ENCODE measurements around the gene TCF4.
A peak's percentile ranks its signal among the peaks of the same experiment; 100 is the strongest.

TCF4 gene

DNA sequence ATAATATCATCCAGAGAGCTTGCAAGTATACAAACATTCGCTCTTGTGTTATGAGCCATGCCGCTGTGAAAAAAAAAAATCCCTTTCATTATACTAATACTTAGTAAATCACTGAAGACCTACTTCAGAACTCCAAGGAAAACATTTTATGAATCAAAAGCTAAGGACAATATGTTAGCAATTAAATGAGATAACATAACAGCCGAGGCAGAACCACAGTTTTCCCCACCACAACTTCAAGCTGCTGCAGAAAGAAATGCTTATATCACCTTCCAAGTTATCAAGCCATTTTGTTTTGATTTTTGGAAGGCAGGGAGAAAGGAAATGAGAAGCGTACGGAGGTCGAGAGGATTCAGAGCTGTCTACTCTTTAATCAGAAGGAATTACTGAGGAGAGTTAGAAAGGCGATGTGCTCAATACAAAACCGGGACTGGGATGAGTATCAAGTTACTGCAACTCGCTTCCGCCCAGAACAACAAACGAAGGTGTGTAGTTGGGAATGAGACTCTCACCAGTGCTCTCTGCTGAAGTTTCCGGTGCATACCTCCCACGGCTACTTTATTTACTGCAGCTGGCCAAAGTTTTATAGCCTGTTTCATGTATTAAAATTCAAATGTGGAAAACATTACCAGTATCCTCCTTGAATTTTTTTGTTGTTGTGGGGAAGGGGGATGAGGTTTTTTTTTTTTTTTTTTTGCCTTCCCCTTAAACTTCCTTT lies 336.6 kb downstream of the TCF4 start:
- no peak for DNase-seq

GRCh38 chr18:55250768-55251173 lies 337.2 kb downstream of the TCF4 start:
- no peak for DNase-seq

- no peak for DNase-seq
Observed at GRCh38 chr18:55249550-55249949, 338.4 kb downstream of the TCF4 start.

- DNase-seq = no peak
Observed at GRCh38 chr18:55248495-55248894, 339.5 kb downstream of the TCF4 start.

- DNase-seq = no peak
Observed at GRCh38 chr18:55247032-55247431, 341.0 kb downstream of the TCF4 start.

DNA sequence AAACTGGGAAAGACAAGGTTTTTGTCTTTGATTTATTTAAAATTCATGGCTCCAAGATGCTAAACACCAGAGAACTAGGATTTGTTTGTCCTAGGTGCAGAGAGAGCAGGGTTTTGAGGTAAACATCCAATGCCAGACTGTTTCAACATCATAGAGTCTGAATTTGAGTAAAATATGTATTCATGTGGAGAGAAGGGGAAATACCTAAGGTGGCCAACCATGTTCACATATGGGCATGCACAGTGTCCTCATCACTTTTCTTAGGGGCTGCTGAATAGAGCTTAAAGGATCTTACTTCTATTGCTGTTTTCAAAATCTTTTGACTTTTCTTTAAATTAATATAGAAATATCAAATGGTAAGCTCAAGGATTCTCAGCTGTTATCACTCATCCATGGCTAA lies 341.7 kb downstream of the TCF4 start:
- no peak for DNase-seq

DNA sequence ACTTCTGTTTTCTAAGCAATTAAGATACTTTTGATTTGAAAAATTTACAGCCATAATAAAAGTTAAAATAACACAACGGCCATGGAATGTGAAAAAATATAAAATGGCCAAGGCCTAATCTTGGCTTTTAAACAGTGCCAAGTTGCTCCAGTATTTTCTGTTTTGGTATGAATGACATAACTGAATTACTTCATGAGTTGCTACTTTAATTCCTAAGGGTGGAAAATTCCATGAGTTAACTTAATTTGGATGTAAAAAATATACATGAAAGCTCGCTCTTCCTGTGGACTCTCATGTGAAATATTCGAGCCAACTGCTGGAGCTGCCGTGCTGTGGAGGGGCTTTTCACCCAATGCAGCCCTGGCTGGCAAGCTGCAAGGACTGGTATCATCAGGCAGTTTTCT lies 342.8 kb downstream of the TCF4 start:
- no peak for DNase-seq

- no peak for DNase-seq
Observed at GRCh38 chr18:55244546-55244945, 343.4 kb downstream of the TCF4 start.

DNA sequence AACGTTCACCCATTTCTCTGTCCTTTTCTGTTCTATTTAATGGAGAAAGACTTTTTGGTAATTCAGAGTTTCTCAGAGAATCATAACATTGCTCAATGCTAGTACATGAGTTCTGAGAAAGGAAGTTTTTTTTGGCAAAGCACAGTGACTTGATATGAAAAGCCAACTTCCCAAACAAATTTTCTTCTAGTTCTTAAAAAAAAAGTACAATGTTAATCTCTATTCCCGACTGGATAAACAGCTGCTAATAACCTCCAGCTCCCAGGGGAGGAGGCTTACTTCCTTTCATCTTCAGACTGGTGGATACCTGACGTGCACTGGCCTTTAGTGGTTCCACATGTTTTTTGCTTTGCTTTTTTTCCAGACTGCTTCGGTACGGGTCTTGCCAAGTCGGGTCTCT lies 344.1 kb downstream of the TCF4 start:
- DNase-seq = no peak

DNA sequence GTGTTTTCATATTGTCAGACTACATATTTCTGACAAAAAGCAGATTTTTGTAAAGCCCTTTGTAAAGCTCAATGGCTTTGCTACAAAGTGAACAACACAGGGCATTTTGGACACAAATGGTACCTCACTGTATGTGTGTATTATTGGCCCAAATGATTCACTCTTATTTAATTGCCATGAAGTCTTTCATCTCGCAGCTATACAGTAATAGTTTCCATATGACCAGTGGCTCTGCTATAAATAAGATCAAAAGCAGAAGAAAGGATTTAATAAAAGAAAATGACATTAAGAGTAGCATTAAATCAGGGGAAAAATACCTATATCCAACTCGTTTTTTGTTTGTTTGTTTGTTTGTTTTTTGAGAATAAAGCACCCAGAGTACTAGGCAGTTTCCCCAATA lies 344.7 kb downstream of the TCF4 start:
- DNase-seq = no peak

- DNase-seq = no peak
Observed at GRCh38 chr18:55240978-55241377, 347.0 kb downstream of the TCF4 start.

DNA sequence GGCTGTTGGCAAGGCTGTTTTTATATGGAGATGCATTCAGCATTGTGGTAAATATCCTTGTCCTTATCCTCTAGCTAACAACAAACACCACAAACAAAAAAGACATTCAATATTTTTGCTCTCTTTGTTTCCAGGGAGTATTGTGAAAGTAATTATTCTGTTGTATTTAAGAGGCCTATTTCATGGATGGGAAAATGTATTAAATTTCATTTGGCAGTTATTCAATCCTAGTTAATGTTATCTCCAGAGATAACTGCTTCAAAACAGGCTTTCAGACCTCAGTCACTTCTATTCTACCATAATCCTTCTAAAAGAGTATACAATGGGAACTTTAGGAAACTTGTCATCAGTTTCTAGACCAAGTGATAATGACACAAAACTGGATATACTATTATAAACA lies 348.3 kb downstream of the TCF4 start:
- DNase-seq = no peak

GRCh38 chr18:55237660-55238059 lies 350.3 kb downstream of the TCF4 start:
- DNase-seq = no peak

DNA sequence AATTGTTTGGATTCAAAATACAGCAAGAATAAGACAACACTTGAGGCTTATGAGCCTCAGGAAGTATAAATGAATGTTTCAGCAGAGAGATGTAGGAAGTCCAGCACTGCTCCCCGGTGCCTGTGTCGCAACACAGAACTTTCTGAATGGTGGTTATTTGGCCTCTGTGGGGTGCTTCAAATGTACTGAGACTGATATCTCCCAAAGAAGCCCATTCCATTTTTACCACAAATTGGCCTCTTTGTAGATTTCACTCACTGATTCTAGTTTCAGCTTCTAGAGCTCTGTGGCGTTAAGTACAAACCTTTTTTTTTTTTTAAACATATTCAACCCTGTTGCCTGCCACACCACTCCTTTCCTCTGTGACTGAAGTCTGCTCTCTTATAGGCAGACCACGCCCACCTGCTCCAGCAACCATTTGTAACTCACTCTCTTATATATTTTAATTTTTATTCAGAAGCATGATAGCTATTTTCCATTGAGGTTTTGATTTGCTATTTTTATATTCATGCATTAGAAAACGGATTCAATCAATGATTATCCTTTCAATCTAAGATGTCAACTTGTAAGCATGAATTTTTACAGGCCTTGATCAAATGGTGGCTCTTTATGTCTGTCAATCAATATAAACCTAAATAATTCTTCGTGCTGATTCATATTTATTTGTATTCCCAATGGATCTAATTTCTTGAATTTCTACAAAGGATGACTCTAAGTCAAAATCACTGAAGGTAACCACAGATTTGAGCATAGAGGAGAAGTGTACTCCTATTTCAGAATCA lies 351.7 kb downstream of the TCF4 start:
- no peak for DNase-seq

- DNase-seq = no peak
Observed at GRCh38 chr18:55235094-55235461, 352.9 kb downstream of the TCF4 start.

GRCh38 chr18:55234366-55235093 lies 353.5 kb downstream of the TCF4 start:
- peak; percentile 89 for DNase-seq

DNA sequence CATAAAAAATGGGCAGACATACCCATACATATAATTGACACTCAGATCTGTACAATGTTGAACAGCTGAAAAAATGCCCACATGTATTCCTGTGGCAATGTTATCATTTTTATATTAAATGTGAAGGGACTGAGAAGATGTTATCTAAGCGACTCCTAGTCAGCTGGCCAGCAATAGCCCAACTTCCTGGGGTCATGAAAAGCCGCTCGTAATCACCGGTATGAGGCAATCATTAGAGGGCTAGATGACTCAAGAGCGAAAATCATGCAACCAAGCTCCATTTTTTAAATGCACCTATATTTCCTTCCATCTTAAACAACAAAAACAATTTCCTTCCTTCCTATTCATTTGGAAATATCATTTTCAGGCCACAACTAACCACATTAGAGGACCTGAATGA lies 354.1 kb downstream of the TCF4 start:
- DNase-seq = no peak

DNA sequence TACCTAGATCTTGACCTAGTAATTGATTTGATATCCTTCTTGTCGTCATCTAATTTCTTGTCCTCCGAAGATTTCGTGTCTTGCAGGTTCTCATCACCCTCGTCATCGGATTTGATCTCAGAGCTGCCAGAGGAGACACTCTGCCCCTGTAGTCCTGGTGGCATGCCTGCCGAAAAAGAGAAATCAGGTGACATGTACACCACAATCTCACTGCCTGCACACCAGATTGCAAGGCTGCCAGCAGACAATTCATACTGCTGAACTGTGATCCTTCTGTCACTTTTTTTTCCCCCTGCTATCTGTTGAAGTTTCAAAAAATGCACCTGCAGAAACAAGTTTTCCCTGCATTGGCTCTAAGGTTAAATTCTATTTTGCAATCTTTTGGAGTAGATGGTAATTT lies 355.5 kb downstream of the TCF4 start:
- DNase-seq = no peak

- no peak for DNase-seq
Observed at GRCh38 chr18:55229682-55230081, 358.3 kb downstream of the TCF4 start.

- DNase-seq = no peak
Observed at GRCh38 chr18:55228707-55229106, 359.3 kb downstream of the TCF4 start.

DNA sequence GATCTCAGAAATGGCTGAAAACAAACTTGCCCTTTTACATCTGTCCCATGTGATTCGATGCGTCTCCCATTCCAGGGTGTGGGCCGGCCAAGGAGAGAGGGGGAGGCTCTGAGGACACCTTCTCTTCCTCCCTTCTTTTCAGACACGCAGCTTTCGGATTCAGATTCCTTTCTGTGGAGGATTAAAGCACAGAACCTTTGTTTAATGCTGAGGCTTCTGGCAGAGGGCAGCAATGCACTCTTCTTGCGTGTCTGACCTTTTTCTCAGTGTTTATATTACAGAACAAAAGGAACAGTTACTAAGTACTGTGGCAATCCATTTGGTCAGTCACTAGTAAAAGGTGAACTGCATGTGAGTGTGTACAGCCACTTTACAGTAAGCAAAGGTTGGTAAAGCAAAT lies 359.8 kb downstream of the TCF4 start:
- no peak for DNase-seq

GRCh38 chr18:55227771-55228170 lies 360.2 kb downstream of the TCF4 start:
- no peak for DNase-seq

DNA sequence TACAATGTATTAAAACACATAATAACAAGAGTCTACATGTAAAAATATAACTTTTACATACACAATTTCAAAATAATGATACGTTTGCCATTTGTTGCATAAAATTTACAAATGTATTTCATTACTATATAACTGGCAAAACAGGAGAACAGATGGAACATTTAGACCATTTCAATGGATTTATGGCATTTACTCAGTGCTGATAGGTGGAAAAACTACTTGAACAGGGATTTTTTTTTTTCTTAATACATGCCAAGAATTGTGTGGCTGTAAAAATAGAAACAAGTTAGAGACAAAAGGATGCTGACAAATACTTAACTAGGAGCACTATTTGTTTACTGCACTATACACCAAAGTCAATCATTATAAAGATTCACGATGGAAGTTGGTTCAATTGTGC lies 361.9 kb downstream of the TCF4 start:
- DNase-seq = peak; percentile 23

DNA sequence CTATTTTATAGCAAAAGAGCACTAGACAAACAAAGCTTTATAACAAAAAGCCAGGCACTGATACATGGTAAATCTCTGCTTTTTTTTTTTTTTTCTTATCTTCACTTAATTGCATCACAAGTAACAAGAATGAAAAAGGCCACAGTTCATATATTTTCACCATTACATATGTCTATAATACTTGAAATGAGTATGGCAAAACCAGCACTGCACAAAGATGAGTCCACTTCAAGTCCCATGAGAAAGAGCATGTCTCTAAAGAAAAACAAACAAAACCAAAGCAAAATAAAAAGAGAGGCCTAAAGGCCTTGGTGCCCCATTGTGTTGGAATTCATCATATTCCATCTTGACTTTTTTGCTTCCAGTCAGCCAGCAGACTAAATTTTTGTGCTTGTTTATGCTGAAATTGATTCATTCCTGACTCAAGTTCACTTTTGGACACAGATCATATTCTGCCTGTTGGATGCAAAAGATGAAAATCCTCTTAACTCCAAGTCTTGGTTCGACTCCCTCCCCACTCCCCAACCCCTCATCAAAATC lies 363.8 kb downstream of the TCF4 start:
- DNase-seq = no peak
